RWPE1 (cell line): Measurements from ENCODE around the gene RALGAPB.
A peak's percentile ranks its signal among the peaks of the same experiment; 100 is the strongest.
"Not testable (repeated sequence)": the region's sequence is repeated elsewhere in the genome, so short reads cannot be mapped to it uniquely, and the experiment has no call there.

Source experiments
- CTCF ChIA-PET: fragments of 350-600 bp; sonication (Branson Sonifier 250); formaldehyde crosslinking; extraction: SDS; loops from one replicate; lab custom pipeline; 2021; lab: Yijun Ruan, JAX
- POLR2A ChIA-PET: fragments of 400-600 bp; formaldehyde crosslinking; extraction: SDS; loops from one replicate; lab custom pipeline; 2020; ENCODE audit warnings: antibody characterized with exemption; ENCODE audit not compliant: low non-redundant PET; lab: Yijun Ruan, JAX
- DNase-seq: peaks from one replicate; pipeline ENCODE4 v3.0.0; 2012; ENCODE audit warnings: low spot score
- H3K27ac ChIP-seq: fragments of 450-650 bp; 2 replicates; pipeline ENCODE4 v1.5.1; 2017
- CTCF ChIP-seq: fragments of 450-650 bp; conservative IDR thresholded peaks from 2 replicates; pipeline ENCODE4 v1.5.1; 2017; ENCODE audit warnings: low read depth, mild to moderate bottlenecking

The RALGAPB gene

GRCh38 chr20:38429301-38429700 lies 43.3 kb upstream of the RALGAPB start:
- POLR2A ChIA-PET: no interaction called here
- TF ChIP-seq CTCF: no peak
- no peak for DNase-seq
- CTCF ChIA-PET: interaction anchor here (0.6 to 1.3 kb wide), 2 partner anchors 21 to 54 kb away, joined by 3 read pairs; no protein-coding TSS in a partner anchor
- H3K27ac ChIP-seq: peak overlapping the region; percentile 54

GRCh38 chr20:38430679-38431325 lies 41.8 kb upstream of the RALGAPB start:
- TF ChIP-seq CTCF: no peak
- peak overlapping the region; percentile 54 for H3K27ac ChIP-seq
- CTCF ChIA-PET: interaction anchor here (1.7 kb wide), 1 partner anchor 15 kb away, joined by 6 read pairs; no protein-coding TSS in a partner anchor
- POLR2A ChIA-PET: interaction anchor here (1.4 kb wide), 1 partner anchor 42 kb away, joined by 3 read pairs; the partner anchor contains the start of gene RALGAPB
- no peak for DNase-seq

GRCh38 chr20:38432292-38432691 lies 40.4 kb upstream of the RALGAPB start:
- TF ChIP-seq CTCF: no peak
- CTCF ChIA-PET: interaction anchor here (0.7 to 1.7 kb wide), 3 partner anchors 14 to 41 kb away, joined by 3 to 6 read pairs (median 3); partner anchors contain the start of gene RALGAPB

GRCh38 chr20:38432870-38433269 lies 39.8 kb upstream of the RALGAPB start:
- H3K27ac ChIP-seq: peak overlapping the region; percentile 81
- POLR2A ChIA-PET: interaction anchor here (0.6 kb wide), 1 partner anchor 9 kb away, joined by 4 read pairs; no protein-coding TSS in a partner anchor
- not testable (repeated sequence) for DNase-seq
- CTCF ChIA-PET: interaction anchor here (0.7 to 2.9 kb wide), 3 partner anchors 12 to 40 kb away, joined by 3 to 40 read pairs (median 3); partner anchors contain the start of gene RALGAPB

More at GRCh38 chr20:38432292-38432691, 40.4 kb upstream of the RALGAPB start:
- peak overlapping the region; percentile 81 for H3K27ac ChIP-seq
- POLR2A ChIA-PET: no interaction called here
- no peak for DNase-seq

- POLR2A ChIA-PET: interaction anchor here (0.6 to 2.0 kb wide), 4 partner anchors 9 to 178 kb away, joined by 3 to 23 read pairs (median 10); partner anchors contain the start of gene RALGAPB
- CTCF ChIA-PET: interaction anchor here (0.9 to 2.9 kb wide), 3 partner anchors 11 to 25 kb away, joined by 3 to 40 read pairs (median 5); no protein-coding TSS in a partner anchor
- no peak for TF ChIP-seq CTCF
- DNase-seq: no peak
- H3K27ac ChIP-seq: peak overlapping the region; percentile 81
Observed at GRCh38 chr20:38433304-38433972, 39.2 kb upstream of the RALGAPB start.

- ChIA-PET CTCF (interaction anchor here (0.6 to 2.9 kb wide), 3 partner anchors 12 to 366 kb away, joined by 3 to 40 read pairs (median 5); no protein-coding TSS in a partner anchor), POLR2A (interaction anchor here (0.6 to 2.0 kb wide), 4 partner anchors 12 to 177 kb away, joined by 3 to 23 read pairs (median 10); partner anchors contain the start of gene RALGAPB)
- TF ChIP-seq CTCF: no peak
- peak overlapping the region; percentile 81 for H3K27ac ChIP-seq
- DNase-seq: no peak
Observed at GRCh38 chr20:38434301-38434741, 38.3 kb upstream of the RALGAPB start.
